HepG2 (cell line): ENCODE measurements around the gene OSBPL9. TPM values are rescaled to one million over a fixed set of nuclear protein-coding genes. Genes with fewer than 3 reads are reported as not detected.

Source experiments
- ARID5B ChIP-seq: IDR thresholded peaks from 2 replicates; pipeline ENCODE4 v1.4.0; 2020; ENCODE audit warnings: mild to moderate bottlenecking, missing genetic modification reagents
- DBP ChIP-seq: sonication (generic); formaldehyde crosslinking; IDR thresholded peaks from 2 replicates; pipeline ENCODE4 v1.4.0; 2020; ENCODE audit warnings: missing genetic modification reagents; ENCODE audit errors: not compliant biosample characterization
- GLMP ChIP-seq: sonication (generic); formaldehyde crosslinking; IDR thresholded peaks from 2 replicates; pipeline ENCODE4 v1.9.0; 2021; ENCODE audit warnings: missing genetic modification reagents, mild to moderate bottlenecking, borderline replicate concordance
- HHEX ChIP-seq: IDR thresholded peaks from 2 replicates; pipeline ENCODE4 v1.6.1; 2016; ENCODE audit warnings: control low read depth
- JUNB ChIP-seq: sonication (generic); formaldehyde crosslinking; IDR thresholded peaks from 2 replicates; pipeline ENCODE4 v1.8.0; 2022; ENCODE audit warnings: missing genetic modification reagents, mild to moderate bottlenecking, borderline replicate concordance
- MTA3 ChIP-seq: sonication (generic); formaldehyde crosslinking; IDR thresholded peaks from 2 replicates; pipeline ENCODE4 v1.4.0; 2020; ENCODE audit warnings: missing genetic modification reagents
- NFE2L2 ChIP-seq: fragments of 150-350 bp; IDR thresholded peaks from 2 replicates; pipeline ENCODE4 v1.6.1; 2014; ENCODE audit warnings: low read length
- SAFB2 ChIP-seq: sonication (generic); formaldehyde crosslinking; IDR thresholded peaks from 2 replicates; pipeline ENCODE4 v1.5.1; 2020; ENCODE audit warnings: missing genetic modification reagents, low read depth, mild to moderate bottlenecking, borderline replicate concordance
- SRY ChIP-seq: sonication (generic); formaldehyde crosslinking; IDR thresholded peaks from 2 replicates; pipeline ENCODE4 v1.8.0; 2022; ENCODE audit warnings: mild to moderate bottlenecking, missing genetic modification reagents
- THYN1 ChIP-seq: sonication (generic); formaldehyde crosslinking; IDR thresholded peaks from 2 replicates; pipeline ENCODE4 v1.8.1; 2023; ENCODE audit warnings: low read depth, mild to moderate bottlenecking, moderate library complexity, missing genetic modification reagents, borderline replicate concordance
- U2AF2 ChIP-seq: fragments of 200-400 bp; formaldehyde crosslinking; IDR thresholded peaks from 2 replicates; pipeline ENCODE4 v1.6.1; 2017; ENCODE audit warnings: low read depth, mild to moderate bottlenecking, low read length
- ZBTB21 ChIP-seq: sonication (generic); formaldehyde crosslinking; IDR thresholded peaks from 2 replicates; pipeline ENCODE4 v1.4.0; 2020; ENCODE audit warnings: missing genetic modification reagents
- ZMAT3 ChIP-seq: sonication (generic); formaldehyde crosslinking; conservative IDR thresholded peaks from 2 replicates; pipeline ENCODE4 v1.7.0; 2021; ENCODE audit warnings: missing genetic modification reagents
- ZNF513 ChIP-seq: sonication (generic); formaldehyde crosslinking; conservative IDR thresholded peaks from 2 replicates; pipeline ENCODE4 v1.5.0; 2020; ENCODE audit warnings: missing genetic modification reagents
- ZNF598 ChIP-seq: sonication (generic); formaldehyde crosslinking; IDR thresholded peaks from 2 replicates; pipeline ENCODE4 v1.5.1; 2020; ENCODE audit warnings: mild to moderate bottlenecking, missing genetic modification reagents, borderline replicate concordance
- ZNF790 ChIP-seq: sonication (generic); formaldehyde crosslinking; IDR thresholded peaks from 2 replicates; pipeline ENCODE4 v1.8.0; 2022; ENCODE audit warnings: missing genetic modification reagents, mild to moderate bottlenecking, borderline replicate concordance
- ZXDC ChIP-seq: sonication (generic); formaldehyde crosslinking; IDR thresholded peaks from 2 replicates; pipeline ENCODE4 v1.5.0; 2020; ENCODE audit warnings: mild to moderate bottlenecking, missing genetic modification reagents
- polyA plus RNA-seq, 8 experiments: library from polyadenylated mRNA; depleted of rRNA in 3 of 8; stranded (reverse) in 7 of 8; unstranded in 1 of 8; fragments of >200 nt; fragmentation: Illumina TruSeq in 4 of 8; extraction: Trizol in 4 of 8; gene quantifications; 2 replicates each; pipeline versions ENCODE4 v1.2.1 to v1.2.3, GENCODE V29; 2011 to 2016; ENCODE audit warnings: low read depth in 4 of 8, missing spikeins in 1 of 8, mixed read lengths in 1 of 8; ENCODE audit not compliant: insufficient read depth in 1 of 8
- total RNA-seq, 5 experiments: library from RNA; depleted of rRNA; stranded (reverse); fragments of >200 nt; fragmentation: Illumina TruSeq; extraction: Trizol; gene quantifications; 2 replicates each; pipeline ENCODE4 v1.2.3, GENCODE V29; 2016; ENCODE audit warnings: low read depth in 1 of 5
- TF ChIP-seq, protein P1 (sequence below): sonication (generic); formaldehyde crosslinking; IDR thresholded peaks from 2 replicates; pipeline ENCODE4 v1.8.1; 2023; ENCODE audit warnings: mild to moderate bottlenecking, moderate library complexity, missing genetic modification reagents

OSBPL9 gene
- total and polyA plus RNA-seq, 2 of the 13 experiments (the other 11 are each of a cell fraction or from before 2014, with no cell fraction given): 83.6 to 142 TPM

GRCh38 chr1:51729156-51729823 is 112.4 kb downstream of the OSBPL9 start (continued):
- TF ChIP-seq HHEX (no peak), SRY (CRISPR knock-in tag) (no peak), ZXDC (no peak), THYN1 (CRISPR knock-in tag) (no peak), ZNF598 (CRISPR knock-in tag) (no peak), DBP (CRISPR knock-in tag) (no peak), MTA3 (CRISPR knock-in tag) (no peak), ARID5B (CRISPR knock-in tag) (peak; percentile 60; the same call in 1 of the 2 replicates), ZBTB21 (CRISPR knock-in tag) (no peak), U2AF2 (no peak), ZMAT3 (CRISPR knock-in tag) (no peak), ZNF790 (no peak), SAFB2 (CRISPR knock-in tag) (0 out of 2 replicates have a peak, but pooled peaks have one; percentile 42), ZNF513 (CRISPR knock-in tag) (no peak), JUNB (CRISPR knock-in tag) (no peak), NFE2L2 (no peak), GLMP (no peak)
- TF ChIP-seq, protein P1, sequence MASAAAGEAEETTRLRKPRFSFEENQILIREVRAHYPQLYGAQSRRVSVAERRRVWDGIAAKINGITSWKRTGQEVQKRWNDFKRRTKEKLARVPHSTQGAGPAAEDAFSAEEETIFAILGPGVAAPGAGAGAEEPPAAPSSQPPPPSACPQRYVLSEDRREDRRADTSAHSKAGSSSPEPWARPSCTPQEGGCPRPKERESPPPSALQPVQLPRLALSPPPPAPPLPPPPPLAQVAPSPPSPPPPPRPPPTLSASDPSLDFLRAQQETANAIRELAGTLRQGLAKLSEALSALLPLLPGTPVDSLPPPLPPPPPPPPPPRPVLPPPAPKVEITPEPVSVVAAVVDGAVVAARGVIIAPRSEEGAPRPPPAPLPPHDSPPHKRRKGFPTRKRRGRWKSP (CRISPR knock-in tag): peak; percentile 82
